HEK293T (cell line): ENCODE data around the gene TRIM63.

Source experiments
- CTCF ChIA-PET: fragments of 350-600 bp; formaldehyde crosslinking; extraction: SDS; loops from one replicate; lab custom pipeline; 2021; ENCODE audit warnings: antibody characterized with exemption, inconsistent platforms; lab: Yijun Ruan, JAX
- POLR2A ChIA-PET: fragments of 350-600 bp; formaldehyde crosslinking; extraction: SDS; loops from one replicate; lab custom pipeline; 2020; ENCODE audit warnings: antibody characterized with exemption, inconsistent platforms; lab: Yijun Ruan, JAX
- DNase-seq: peaks from one replicate; pipeline ENCODE4 v3.0.0; 2012; ENCODE audit warnings: mixed read lengths; ENCODE audit errors: extremely low spot score
- ARNT ChIP-seq: fragments of 450-650 bp; IDR thresholded peaks from 2 replicates; pipeline ENCODE4 v1.6.1; 2017; ENCODE audit warnings: mild to moderate bottlenecking
- BHLHE40 ChIP-seq: fragments of 450-650 bp; IDR thresholded peaks from 2 replicates; pipeline ENCODE4 v1.6.1; 2016; ENCODE audit warnings: mild to moderate bottlenecking, moderate library complexity, borderline replicate concordance
- CTBP1 ChIP-seq: fragments of 450-650 bp; IDR thresholded peaks from 2 replicates; pipeline ENCODE4 v1.6.1; 2016; ENCODE audit warnings: borderline replicate concordance
- ELF4 ChIP-seq: fragments of 450-650 bp; IDR thresholded peaks from 2 replicates; pipeline ENCODE4 v1.6.1; 2017; ENCODE audit warnings: antibody characterized with exemption
- FOXA1 ChIP-seq: fragments of 450-650 bp; IDR thresholded peaks from 2 replicates; pipeline ENCODE4 v1.6.1; 2016; ENCODE audit warnings: mild to moderate bottlenecking
- FOXK2 ChIP-seq: fragments of 450-650 bp; IDR thresholded peaks from 2 replicates; pipeline ENCODE4 v1.6.1; 2016; ENCODE audit warnings: mild to moderate bottlenecking
- FOXM1 ChIP-seq: fragments of 450-650 bp; IDR thresholded peaks from 2 replicates; pipeline ENCODE4 v1.6.1; 2017; ENCODE audit warnings: mild to moderate bottlenecking, borderline replicate concordance
- HDGF ChIP-seq: fragments of 450-650 bp; IDR thresholded peaks from 2 replicates; pipeline ENCODE4 v1.6.1; 2017; ENCODE audit warnings: antibody characterized with exemption, borderline replicate concordance
- L3MBTL2 ChIP-seq: fragments of 450-650 bp; conservative IDR thresholded peaks from 2 replicates; pipeline ENCODE4 v1.6.1; 2016; ENCODE audit warnings: mild to moderate bottlenecking
- LEF1 ChIP-seq: fragments of 450-650 bp; IDR thresholded peaks from 2 replicates; pipeline ENCODE4 v1.6.1; 2017; ENCODE audit warnings: mild to moderate bottlenecking, borderline replicate concordance
- NFRKB ChIP-seq: fragments of 450-650 bp; IDR thresholded peaks from 2 replicates; pipeline ENCODE4 v1.6.1; 2016; ENCODE audit warnings: mild to moderate bottlenecking, moderate library complexity
- PKNOX1 ChIP-seq: fragments of 450-650 bp; IDR thresholded peaks from 2 replicates; pipeline ENCODE4 v1.6.1; 2016
- SP1 ChIP-seq: fragments of 450-650 bp; IDR thresholded peaks from 2 replicates; pipeline ENCODE4 v1.6.1; 2017
- SUZ12 ChIP-seq: fragments of 450-650 bp; IDR thresholded peaks from 2 replicates; pipeline ENCODE4 v1.6.1; 2016; ENCODE audit warnings: mild to moderate bottlenecking
- TARDBP ChIP-seq: fragments of 450-650 bp; IDR thresholded peaks from 2 replicates; pipeline ENCODE4 v1.6.1; 2016
- ZNF384 ChIP-seq: fragments of 450-650 bp; IDR thresholded peaks from 2 replicates; pipeline ENCODE4 v1.6.1; 2016

TRIM63 gene

GRCh38 chr1:26092422-26092821 is 25.0 kb upstream of the TRIM63 start:
- no peak for DNase-seq
- no peak for TF ChIP-seq L3MBTL2
- TF ChIP-seq ELF4 = no peak
- no peak for TF ChIP-seq FOXK2
- TF ChIP-seq BHLHE40 = no peak
- no peak for TF ChIP-seq FOXM1
- TF ChIP-seq TARDBP = no peak
- no peak for TF ChIP-seq ZNF384
- no peak for TF ChIP-seq FOXA1
- ChIA-PET POLR2A (no interaction called here), CTCF (no interaction called here)

GRCh38 chr1:26090893-26091292 is 23.5 kb upstream of the TRIM63 start:
- DNase-seq = no peak
- CTCF ChIA-PET = interaction anchor here (1.4 kb wide), 1 partner anchor 11 kb away, joined by 4 read pairs; no protein-coding TSS in a partner anchor
- TF ChIP-seq FOXA1 (no peak), PKNOX1 (no peak), NFRKB (no peak), FOXM1 (no peak), TARDBP (no peak), CTBP1 (no peak)
- POLR2A ChIA-PET = no interaction called here

GRCh38 chr1:26089125-26089524 is 21.7 kb upstream of the TRIM63 start:
- ChIA-PET POLR2A (no interaction called here), CTCF (no interaction called here)
- TF ChIP-seq PKNOX1 (no peak), NFRKB (no peak), FOXM1 (no peak), L3MBTL2 (no peak), ARNT (no peak), SP1 (no peak), HDGF (no peak), FOXA1 (no peak), ZNF384 (no peak), FOXK2 (no peak), CTBP1 (no peak), LEF1 (no peak), BHLHE40 (no peak), TARDBP (no peak), ELF4 (no peak), SUZ12 (no peak)
- no peak for DNase-seq

GRCh38 chr1:26084844-26085243 is 17.4 kb upstream of the TRIM63 start:
- TF ChIP-seq FOXK2 = no peak
- TF ChIP-seq PKNOX1 = no peak
- no peak for TF ChIP-seq SUZ12
- TF ChIP-seq ZNF384 = no peak
- TF ChIP-seq FOXA1 = no peak
- no peak for TF ChIP-seq CTBP1
- TF ChIP-seq L3MBTL2 = no peak
- TF ChIP-seq TARDBP = no peak
- TF ChIP-seq ARNT = no peak
- TF ChIP-seq SP1 = no peak
- no peak for TF ChIP-seq ELF4
- TF ChIP-seq FOXM1 = no peak
- TF ChIP-seq NFRKB = no peak
- no peak for TF ChIP-seq LEF1
- ChIA-PET CTCF (interaction anchor here (0.7 kb wide), 1 partner anchor 237 kb away, joined by 3 read pairs; no protein-coding TSS in a partner anchor), POLR2A (no interaction called here)
- DNase-seq = no peak

- CTCF ChIA-PET = interaction anchor here (0.7 kb wide), 1 partner anchor 237 kb away, joined by 3 read pairs; no protein-coding TSS in a partner anchor
- DNase-seq = no peak
- TF ChIP-seq ZNF384 (no peak), ELF4 (no peak), CTBP1 (no peak), ARNT (no peak), TARDBP (no peak), NFRKB (no peak)
- POLR2A ChIA-PET = no interaction called here
Measured at GRCh38 chr1:26084091-26084561, 16.7 kb upstream of the TRIM63 start.

GRCh38 chr1:26083208-26083607 is 15.8 kb upstream of the TRIM63 start:
- CTCF ChIA-PET = no interaction called here
- POLR2A ChIA-PET = no interaction called here
- TF ChIP-seq L3MBTL2 (no peak), ARNT (no peak), FOXK2 (no peak), NFRKB (no peak), LEF1 (no peak), SP1 (no peak), CTBP1 (no peak), HDGF (no peak), TARDBP (no peak), SUZ12 (no peak), FOXM1 (no peak), PKNOX1 (no peak)
- DNase-seq = no peak
